IPS DF 4.7 (cell line): Measurements from ENCODE around the gene C10orf71.

Experiments
- DNase-seq: peaks from one replicate; pipeline ENCODE4 v3.0.0-alpha.2; 2013; ENCODE audit warnings: low spot score; ENCODE audit errors: extremely low read depth

C10orf71 gene

DNA sequence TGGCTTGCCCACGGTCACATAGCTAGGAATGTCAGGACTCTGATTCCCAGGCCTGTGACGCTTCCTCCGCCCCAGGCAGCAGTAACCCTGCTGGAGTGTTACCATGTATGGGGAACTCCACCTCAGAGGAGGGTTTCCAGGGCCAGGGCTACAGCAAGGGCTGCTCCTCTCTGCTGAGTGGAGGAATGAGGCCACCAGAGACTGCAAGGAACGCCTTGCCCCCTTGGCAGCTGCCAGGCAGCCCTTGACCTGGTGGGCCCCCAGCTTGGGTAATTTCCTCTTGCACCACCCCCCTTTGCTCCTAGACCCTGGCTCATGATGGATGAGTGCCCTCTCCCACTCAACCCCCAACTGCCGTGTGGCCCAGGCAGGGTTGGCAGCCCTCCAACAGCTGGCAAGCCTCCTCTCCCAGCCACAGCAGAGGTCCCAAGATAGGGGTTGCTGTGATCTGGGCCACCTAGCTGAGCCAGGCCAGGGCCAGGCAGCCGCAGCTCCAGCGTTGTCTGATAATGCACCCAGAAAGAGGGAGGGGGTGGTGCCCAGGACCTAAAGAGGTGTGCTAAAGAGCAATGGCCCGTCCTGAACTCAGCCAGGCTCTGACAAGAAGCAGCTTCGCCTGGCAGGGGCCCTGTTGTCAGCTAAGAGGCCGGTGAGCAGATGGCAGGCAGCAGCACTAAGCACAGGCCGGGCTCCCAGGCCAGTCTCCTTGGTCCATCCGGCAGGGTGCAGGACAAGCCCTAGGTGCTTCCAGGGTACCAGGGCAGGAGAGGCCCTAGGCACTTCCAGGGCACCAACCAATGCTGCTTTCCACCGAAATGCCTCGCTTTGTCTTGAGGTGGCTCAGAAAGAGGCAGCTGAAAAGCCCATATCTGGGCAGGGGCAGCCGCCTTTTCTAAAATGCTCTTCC is 61.6 kb downstream of the C10orf71 start:
- no peak for DNase-seq

DNA sequence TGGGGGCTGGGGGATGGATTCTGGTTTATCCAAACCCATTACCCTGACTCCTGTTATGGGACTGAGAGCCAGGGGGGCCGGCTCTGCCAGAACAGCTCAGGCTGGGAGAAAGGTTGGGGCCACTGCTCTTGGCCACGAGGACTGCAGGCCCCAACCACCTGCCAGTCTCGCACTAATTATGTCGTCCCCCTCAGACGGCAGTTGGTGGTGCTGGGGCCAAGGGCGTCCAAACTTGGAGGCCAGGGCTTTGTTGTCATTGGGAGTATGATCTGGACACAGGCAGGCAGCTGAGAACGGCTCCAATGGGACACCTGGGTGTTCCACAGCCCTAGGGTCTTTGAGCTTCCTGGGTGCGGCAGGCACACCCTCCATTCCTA is 62.2 kb downstream of the C10orf71 start:
- DNase-seq, result no peak

DNA sequence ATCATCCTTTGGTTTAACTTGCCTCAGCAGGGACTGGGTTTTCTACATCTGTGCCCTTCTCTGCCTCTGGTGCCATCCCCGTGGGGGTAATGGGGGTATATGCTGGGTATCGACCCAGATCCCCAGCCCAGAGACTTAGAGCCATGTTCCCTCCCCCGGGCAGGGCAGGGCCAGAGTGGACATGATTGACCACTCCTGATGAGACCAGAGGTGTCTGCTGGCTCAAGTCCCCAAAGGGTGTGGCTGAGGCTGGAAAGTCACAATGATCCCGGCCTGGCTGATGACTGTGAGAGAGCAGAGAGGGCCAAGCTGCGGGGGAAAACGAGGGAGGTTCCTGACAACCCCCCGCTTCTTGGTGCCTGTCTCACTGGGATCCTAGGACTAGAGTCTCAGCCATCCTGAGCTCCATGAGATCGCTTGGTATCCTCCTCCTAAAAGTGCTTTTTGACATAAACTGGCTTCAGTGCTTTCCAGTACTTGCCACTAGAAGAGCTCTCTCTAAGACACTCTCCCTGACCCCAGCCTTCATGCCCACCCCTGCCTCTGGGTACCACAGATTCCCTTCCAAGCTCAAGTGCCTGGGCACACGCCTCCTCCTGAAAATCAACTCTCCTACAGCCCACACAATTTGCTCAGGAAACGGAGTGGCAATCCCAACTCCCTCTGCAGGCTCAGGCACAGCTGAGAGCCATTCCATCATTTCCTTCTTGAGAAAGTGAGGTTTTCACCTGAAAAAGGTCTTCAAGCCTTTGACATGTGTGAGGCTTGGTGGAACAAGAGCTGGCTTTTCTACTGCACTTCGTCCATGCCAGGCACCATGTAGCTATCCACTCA is 63.0 kb downstream of the C10orf71 start:
- DNase-seq, result no peak

DNA sequence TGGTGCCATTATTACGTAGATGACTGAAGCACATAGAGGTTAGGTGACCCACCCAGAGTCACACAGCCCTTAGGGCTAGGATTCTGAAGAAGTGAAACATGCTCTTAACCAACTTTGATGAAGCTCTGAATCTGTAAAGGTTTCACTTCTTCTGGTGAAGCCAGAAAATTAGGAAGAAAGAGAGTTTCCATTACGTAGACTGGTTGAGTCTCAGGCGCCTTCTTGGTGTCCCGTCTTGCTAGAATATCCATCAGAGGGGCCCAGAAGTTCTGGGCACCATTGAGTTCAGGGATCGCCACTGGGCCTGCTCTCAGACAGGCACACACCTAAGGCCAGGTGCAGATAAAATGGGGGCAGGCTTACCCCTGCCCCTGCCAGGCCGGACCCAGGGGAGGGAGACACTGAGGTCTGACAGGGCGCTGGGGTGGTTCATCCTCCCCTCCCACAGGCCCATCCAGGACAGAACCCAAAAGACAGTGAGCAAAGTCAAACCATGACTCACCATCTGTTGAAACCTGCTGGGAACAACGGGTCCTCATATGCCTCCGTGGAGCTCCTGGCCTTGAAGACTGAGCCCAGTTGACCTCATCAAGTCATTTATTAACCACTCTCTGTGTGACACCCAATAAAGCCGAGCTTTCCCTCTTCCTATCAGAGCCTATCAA is 63.8 kb downstream of the C10orf71 start:
- DNase-seq, result no peak

DNA sequence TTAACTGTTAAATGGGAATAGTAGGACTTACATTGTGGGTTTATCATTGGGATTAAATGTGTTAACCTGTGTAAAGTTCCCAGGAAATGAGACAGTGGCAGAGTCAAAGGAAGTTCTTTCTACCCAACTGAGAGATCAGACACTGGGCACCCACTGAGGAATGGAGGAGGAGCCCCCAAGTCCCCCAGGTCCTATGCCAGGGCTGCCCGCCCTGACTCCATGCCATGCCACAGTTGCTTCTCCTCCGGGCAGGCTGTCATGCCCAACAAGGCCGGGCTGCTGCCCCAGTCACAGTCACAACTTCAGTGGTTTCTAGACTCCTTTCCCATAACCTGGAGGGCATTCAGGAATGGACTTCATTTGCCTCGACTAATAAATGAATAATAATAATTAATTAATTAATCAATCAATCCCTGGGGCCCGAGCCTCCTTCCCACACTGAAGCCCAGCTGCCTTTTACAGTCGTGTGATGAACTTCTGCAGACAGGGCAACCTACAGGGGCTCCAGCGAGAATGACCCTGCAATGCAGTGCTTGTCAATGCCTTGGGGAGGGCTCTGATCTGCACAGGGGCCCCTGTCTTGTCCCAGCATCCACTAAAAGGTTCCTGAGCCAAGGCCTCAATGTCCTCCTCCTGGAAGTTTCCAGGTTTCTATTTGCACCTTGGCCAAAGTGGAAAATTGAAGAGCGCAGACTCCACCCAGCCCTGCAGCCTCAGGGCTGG is 64.5 kb downstream of the C10orf71 start:
- DNase-seq, result no peak

DNA sequence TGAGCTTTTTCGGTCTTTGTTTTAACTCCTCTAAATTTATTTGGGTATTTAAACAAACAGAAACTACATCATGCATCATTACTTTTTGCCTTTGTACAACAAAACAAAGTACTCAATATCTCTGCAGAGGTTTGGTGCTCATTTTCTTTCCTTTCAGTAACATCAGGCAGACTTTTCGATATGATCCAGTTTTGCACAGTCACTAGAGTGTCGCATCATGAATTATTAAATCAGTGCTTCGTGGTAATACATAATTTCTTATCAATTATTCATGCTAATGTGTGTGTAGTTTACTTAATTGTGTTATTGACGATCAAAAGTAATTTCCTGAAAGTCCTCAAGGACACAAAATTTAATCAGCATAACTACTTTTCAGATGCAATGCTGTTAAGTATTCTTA is 65.1 kb downstream of the C10orf71 start:
- no peak for DNase-seq

DNA sequence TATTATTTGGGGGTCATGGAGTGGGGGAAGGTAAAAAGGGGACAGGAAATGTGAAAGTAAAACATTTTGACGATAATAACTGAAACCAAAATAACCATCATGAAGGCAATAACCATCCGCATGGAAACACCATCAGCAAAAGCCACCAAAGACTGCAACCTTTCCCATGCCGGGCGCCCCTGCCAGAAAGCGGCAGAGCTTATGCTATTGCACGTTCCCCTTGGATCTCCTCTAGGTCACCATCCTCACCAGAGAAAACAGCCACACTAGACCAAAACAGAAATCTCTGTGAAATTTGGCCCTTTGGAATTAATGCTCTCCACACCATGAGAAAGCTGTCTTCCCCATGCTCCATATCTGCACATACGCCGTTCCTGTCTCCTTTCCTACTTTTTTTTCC is 65.8 kb downstream of the C10orf71 start:
- no peak for DNase-seq

DNA sequence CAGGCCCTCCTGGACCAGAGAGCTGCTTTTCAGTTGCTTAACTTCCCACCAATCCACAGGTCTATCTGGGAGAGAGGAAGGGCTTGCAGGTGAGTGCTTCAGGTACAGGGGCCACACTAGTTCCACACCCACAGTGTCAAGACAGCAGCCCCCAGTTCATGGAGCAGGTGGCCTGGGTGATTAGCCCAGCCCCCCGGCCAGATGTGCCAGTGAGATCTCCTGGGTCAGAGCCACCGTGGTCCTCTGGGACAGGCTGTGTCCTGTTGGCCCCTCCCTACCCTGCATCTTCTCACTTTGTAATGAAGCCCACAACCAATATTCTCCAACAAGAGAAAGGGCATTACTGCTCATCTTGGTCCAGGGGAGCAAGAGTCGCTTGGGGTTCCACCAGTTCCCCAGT is 66.3 kb downstream of the C10orf71 start:
- no peak for DNase-seq

DNA sequence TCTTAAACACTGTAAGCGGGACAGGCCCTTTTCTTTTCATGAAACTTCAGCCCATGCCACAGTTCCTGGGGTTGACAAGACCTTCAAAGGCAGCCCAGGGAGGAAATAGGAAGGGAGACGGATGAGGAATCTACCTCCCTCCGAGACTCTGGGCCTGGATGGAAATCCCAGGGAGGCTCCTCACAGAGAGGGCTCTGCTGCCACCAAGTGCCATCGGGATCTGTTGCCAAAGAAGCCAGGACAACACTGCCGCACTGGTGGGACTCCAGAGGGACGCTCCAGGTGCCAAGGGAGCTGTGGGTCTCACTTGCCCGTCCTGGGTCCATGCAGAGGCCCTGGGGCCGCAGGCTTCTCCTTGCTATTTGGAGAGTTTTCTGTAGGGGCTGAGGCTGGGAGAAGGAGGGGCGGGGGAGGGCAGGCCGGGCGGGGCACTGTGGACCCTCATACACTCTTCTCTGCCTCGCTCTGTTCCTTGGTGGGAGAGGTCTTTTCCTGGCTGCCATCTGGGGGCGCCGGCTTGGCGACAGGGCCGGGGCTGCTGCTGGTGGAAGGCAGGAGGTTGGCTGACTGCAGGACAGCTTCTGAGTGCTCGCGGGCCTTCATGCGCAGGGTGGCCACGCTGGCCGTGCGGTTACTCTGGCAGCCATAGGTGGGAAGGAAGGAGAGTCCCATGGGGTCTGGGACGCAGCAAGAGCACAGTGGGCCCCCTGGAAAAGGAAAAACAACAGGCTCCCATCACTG is 66.9 kb downstream of the C10orf71 start:
- DNase-seq, result no peak

DNA sequence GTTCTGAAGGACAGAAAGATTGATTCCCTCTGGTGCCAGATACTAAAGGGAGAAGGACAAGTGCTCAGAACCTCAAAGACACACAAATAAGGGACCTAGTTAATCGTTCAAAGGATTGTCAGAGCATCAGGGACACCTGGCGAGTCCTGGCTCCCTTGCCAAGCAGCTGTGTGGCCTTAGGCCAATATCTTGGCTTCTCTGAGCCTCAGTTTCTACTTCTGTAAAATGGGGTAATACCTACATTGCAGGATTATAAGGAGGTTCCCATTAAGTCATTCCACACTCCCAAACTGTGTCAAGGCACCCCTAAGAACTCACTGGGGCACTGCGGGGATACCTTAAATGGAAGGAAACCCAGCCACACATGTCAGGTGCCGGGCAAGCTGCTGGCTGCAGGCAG is 67.5 kb downstream of the C10orf71 start:
- DNase-seq, result no peak

DNA sequence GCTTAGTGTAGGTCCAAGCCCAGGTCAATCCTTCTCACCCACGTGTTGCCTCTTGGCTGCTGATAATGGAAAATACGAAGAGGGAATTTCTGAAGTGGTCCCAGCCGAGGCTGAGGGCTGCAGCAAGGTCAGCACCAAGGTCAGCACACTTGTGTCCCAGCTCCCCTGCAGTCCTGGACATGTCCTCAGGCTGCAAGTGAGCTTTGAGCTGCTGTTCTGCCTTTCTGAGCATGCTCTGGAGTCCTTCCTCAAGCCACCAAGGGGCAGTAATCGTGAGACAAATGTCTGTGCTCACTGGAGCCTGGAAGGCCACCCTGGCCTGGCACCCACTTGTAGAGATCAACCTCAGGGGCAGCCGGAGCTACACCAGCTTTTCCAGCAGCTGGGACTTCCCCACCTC is 68.6 kb downstream of the C10orf71 start:
- no peak for DNase-seq

DNA sequence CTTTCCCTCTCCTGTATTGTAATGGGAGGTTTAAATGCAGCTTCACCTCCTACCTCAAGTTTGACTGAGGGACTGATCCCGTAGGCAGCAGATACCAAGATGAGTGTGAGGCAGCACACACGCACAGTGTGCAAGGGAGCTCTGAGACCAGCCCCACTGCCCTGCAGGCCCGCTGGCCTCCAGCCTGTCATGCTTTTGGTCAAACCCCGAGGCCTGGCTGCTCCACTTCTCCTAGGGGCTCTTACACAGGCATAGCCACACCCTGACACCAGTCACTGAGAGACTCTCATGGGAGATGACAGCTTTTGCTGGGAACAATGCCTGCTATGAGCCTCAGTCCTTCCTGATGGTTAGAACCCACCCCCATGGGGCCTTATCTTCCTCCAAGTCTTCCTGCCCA is 69.3 kb downstream of the C10orf71 start:
- DNase-seq, result no peak

DNA sequence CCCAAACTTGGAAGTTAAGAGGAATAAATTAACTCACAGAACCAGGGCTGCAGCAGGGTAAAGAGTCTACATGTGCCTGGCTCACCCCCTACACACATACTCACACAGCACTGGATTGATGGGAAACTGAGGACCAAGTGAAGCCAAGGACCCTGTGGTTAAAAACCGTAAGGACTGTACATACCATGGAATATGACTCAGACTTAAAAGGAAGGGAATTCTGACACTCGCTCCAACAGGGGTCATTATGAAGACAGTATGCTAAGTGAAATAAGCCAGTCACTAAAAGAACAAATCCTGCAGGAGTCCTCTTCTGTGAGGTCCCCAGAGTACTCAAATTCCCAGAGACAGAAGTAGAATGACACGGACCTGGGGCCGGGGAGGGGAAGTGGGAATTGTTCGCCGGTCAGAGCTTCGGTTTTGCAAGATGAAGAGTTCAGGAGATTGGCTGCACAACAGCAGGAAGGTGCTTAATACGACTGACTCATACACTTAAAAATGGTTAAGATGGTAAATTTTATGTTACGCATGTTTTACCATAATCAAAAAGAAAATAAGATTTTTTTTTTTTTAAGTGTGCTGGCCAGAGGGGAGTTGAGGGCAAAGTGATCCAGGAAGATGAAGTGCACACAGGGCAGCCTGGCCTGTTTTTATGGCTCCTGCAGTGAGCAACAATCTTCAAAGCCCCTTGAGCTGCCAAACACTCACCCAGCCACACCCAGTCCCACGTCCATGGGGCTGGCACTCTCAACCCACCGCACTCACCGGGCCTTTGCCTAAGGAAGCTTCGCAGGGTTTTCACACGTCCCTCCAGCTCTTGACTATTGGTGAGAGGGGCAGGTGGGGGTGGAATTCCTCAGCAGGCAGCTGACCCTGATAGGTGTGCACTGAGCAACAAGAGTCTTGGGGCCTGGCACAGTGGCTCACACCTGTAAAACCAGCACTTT is 70.5 kb downstream of the C10orf71 start:
- no peak for DNase-seq

DNA sequence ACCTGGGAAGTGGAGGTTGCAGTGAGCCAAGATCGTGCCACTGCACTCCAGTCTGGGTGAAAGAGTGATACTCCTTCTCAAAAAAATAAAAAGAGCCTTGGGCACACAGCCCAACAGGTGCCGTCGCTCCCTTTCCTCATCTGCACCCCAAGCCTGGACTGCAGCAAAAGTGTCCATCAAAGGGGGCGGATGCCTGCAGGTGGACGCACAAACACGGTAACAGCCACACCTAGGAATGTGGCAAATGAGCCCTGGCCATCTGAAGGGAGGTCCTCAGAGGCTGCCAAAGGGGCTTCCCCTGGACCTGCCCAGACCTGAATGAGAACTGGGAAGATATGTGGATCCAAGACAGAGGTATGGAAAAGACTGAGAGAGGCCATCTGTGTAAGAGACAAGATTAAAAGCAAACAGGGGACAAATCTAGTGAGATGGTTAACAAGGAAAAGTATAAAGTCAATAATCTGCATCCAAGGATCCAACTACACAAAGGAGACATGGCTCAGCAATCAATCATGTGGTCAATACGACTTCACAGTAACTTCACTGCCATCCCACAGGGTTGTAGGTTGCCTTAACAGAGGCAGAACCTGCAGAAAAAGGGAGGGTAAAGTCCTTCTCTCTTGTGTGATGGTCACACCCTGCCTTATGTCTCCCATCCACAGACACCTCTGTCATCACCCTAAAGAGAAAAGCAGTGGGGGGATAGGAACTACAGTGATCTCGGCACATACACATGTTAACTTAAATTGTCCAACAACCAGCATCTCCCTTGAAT is 71.5 kb downstream of the C10orf71 start:
- DNase-seq, result no peak

DNA sequence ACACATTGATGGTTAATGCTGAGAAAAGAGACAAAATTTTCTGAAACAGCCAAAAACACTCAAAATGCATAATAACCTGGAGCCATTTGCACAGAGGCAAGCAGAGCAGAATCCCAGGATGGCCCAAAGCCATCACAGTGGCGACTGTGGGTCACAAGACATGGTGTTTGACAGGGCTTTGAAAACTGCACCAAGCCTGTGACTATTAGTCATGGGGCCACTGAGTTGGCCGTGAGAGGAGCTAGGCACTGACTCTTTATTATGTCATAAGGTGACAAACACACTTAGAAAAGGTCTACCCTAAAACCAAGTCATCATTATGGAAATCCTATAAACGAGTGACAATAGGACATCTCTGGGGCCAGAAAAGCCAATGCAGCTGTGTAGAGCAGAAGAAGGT is 73.0 kb downstream of the C10orf71 start:
- no peak for DNase-seq

DNA sequence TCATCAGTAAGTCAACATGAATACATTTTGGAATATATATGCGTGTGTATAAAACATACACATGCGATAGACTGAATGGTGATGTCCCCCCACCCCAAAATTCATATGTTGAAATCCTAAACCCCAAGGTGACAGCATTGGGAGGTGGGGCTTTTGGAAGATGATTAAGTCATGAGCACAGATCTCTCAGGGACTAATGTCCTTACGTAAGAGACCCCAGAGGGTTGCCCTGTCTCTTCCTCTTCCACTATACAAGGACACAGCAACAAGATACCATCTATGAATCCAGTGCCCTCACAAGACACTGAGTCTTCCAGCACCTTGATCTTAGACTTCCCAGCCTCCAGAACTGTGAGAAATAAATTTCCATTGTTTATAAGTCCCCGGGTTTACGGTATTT is 74.4 kb downstream of the C10orf71 start:
- DNase-seq, result no peak

DNA sequence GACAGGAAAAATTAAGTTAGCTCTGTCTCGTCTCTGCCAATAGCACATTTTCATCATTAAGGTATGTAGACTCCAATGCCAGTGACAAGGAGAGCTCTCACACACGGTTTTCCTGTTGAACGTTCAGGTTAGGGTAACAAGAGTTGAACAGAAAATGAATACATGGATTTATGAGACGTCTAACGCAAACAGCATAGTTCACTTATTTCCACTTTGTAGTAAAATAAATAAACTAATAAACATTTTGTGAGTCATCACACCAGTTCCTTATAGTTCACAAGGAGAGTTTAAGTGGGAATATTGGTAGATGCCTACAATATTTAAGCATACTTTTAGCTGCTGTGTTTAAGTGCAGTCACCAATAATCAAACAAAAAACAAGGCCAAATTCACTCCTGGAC is 75.8 kb downstream of the C10orf71 start:
- no peak for DNase-seq

DNA sequence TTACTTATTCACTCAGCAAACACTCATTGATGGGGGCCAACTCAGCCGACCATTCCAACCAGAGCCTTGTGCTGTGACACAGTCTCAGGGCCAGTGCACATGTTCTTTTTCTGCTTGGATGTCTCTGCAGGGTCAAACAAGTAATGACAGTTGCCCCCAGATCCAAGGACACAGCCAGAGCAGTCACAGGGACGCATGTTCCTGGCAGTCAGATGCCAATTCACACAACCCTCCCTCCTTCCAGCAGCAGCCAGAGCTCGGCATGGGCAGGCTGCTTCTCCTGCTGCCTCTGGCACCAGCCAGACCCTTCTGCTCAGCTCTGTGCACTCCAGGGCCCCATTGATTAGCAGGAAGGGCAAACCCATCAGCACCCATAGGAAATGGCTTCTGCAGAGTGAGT is 76.6 kb downstream of the C10orf71 start:
- no peak for DNase-seq
